Activated naive CD8-positive, alpha-beta T cell (primary cell): ENCODE measurements around the gene ZNF816.
"Not testable (repeated sequence)": the region's sequence is repeated elsewhere in the genome, so short reads cannot be mapped to it uniquely, and the experiment has no call there.

Experiments
- H3K27ac Mint-ChIP-seq: one replicate; pipeline ENCODE4 v1.8.0; 2021; ENCODE audit warnings: mixed read lengths
- H3K27me3 Mint-ChIP-seq: one replicate; pipeline ENCODE4 v1.8.0; 2021; ENCODE audit warnings: mixed read lengths
- H3K36me3 Mint-ChIP-seq: one replicate; pipeline ENCODE4 v1.8.0; 2021; ENCODE audit warnings: mixed read lengths
- H3K4me1 Mint-ChIP-seq: one replicate; pipeline ENCODE4 v1.8.0; 2021; ENCODE audit warnings: low read depth, mixed read lengths
- H3K4me3 Mint-ChIP-seq: one replicate; pipeline ENCODE4 v1.8.0; 2021; ENCODE audit warnings: mild to moderate bottlenecking, mixed read lengths
- H3K9me3 Mint-ChIP-seq: one replicate; pipeline ENCODE4 v1.8.0; 2021; ENCODE audit warnings: low read depth, mixed read lengths

Gene ZNF816

GRCh38 chr19:52990759-52991418 lies 28.2 kb upstream of the ZNF816 start:
- peaks cover 13% of the 10 kb centered on the region for H3K9me3 Mint-ChIP-seq
- H3K4me3 Mint-ChIP-seq, result no peak overlapping the region
- no peak overlapping the region for H3K27ac Mint-ChIP-seq
- peaks cover 40% of the 10 kb centered on the region for H3K36me3 Mint-ChIP-seq
- H3K27me3 Mint-ChIP-seq, result peaks cover 3% of the 10 kb centered on the region
- H3K4me1 Mint-ChIP-seq, result peaks cover 14% of the 10 kb centered on the region

GRCh38 chr19:52988506-52988905 lies 25.8 kb upstream of the ZNF816 start:
- Mint-ChIP-seq H3K4me3 (no peak overlapping the region), H3K9me3 (peaks cover 13% of the 10 kb centered on the region), H3K36me3 (peaks cover 50% of the 10 kb centered on the region), H3K4me1 (peaks cover 11% of the 10 kb centered on the region), H3K27ac (no peak overlapping the region), H3K27me3 (peaks cover 3% of the 10 kb centered on the region)

- Mint-ChIP-seq H3K36me3 (peaks cover 51% of the 10 kb centered on the region), H3K4me1 (peaks cover 5% of the 10 kb centered on the region), H3K27ac (no peak overlapping the region), H3K9me3 (peaks cover 13% of the 10 kb centered on the region), H3K27me3 (peaks cover 3% of the 10 kb centered on the region), H3K4me3 (no peak overlapping the region)
These were observed 24.5 kb upstream of the ZNF816 start for GRCh38 chr19:52987221-52987620.

GRCh38 chr19:52983167-52983566 lies 20.5 kb upstream of the ZNF816 start:
- not testable (repeated sequence) for H3K27ac Mint-ChIP-seq, H3K27me3 Mint-ChIP-seq, H3K4me3 Mint-ChIP-seq, H3K4me1 Mint-ChIP-seq
- peaks cover 22% of the 10 kb centered on the region for H3K9me3 Mint-ChIP-seq
- peaks cover 46% of the 10 kb centered on the region for H3K36me3 Mint-ChIP-seq

GRCh38 chr19:52981329-52981728 lies 18.6 kb upstream of the ZNF816 start:
- Mint-ChIP-seq H3K27ac (no peak overlapping the region), H3K4me1 (no peaks in the 10 kb centered on the region), H3K27me3 (no peaks in the 10 kb centered on the region), H3K4me3 (no peak overlapping the region), H3K36me3 (peaks cover 31% of the 10 kb centered on the region), H3K9me3 (peaks cover 9% of the 10 kb centered on the region)

GRCh38 chr19:52967772-52968171 lies 5.1 kb upstream of the ZNF816 start:
- H3K27me3 Mint-ChIP-seq, result no peaks in the 10 kb centered on the region
- no peak overlapping the region for H3K27ac Mint-ChIP-seq
- peaks cover 16% of the 10 kb centered on the region for H3K9me3 Mint-ChIP-seq
- H3K4me1 Mint-ChIP-seq, result peaks cover 12% of the 10 kb centered on the region
- H3K36me3 Mint-ChIP-seq, result peaks cover 38% of the 10 kb centered on the region
- H3K4me3 Mint-ChIP-seq, result no peak overlapping the region

- H3K27me3 Mint-ChIP-seq, result no peaks in the 10 kb centered on the region
- peak overlapping the region; percentile 93 for H3K4me3 Mint-ChIP-seq
- peak overlapping the region; percentile 87 for H3K27ac Mint-ChIP-seq
- H3K36me3 Mint-ChIP-seq, result peaks cover 27% of the 10 kb centered on the region
- peaks cover 25% of the 10 kb centered on the region for H3K4me1 Mint-ChIP-seq
- no peaks in the 10 kb centered on the region for H3K9me3 Mint-ChIP-seq
These were observed 552 bp upstream of the ZNF816 start for GRCh38 chr19:52963247-52963618.

GRCh38 chr19:52961981-52962380 lies 700 bp downstream of the ZNF816 start:
- Mint-ChIP-seq H3K9me3 (peaks cover 3% of the 10 kb centered on the region), H3K27ac (peak overlapping the region; percentile 87), H3K4me1 (peaks cover 25% of the 10 kb centered on the region), H3K27me3 (no peaks in the 10 kb centered on the region), H3K4me3 (peak overlapping the region; percentile 93), H3K36me3 (peaks cover 31% of the 10 kb centered on the region)

- Mint-ChIP-seq H3K9me3 (peaks cover 19% of the 10 kb centered on the region), H3K36me3 (peaks cover 50% of the 10 kb centered on the region), H3K4me1 (peaks cover 25% of the 10 kb centered on the region), H3K27me3 (no peaks in the 10 kb centered on the region), H3K4me3 (no peak overlapping the region), H3K27ac (no peak overlapping the region)
These were observed 2.9 kb downstream of the ZNF816 start for GRCh38 chr19:52959613-52960295.

- Mint-ChIP-seq H3K9me3 (peaks cover 22% of the 10 kb centered on the region), H3K4me1 (peaks cover 13% of the 10 kb centered on the region), H3K27ac (no peak overlapping the region)
These were observed 5.1 kb downstream of the ZNF816 start for GRCh38 chr19:52957591-52957990.

GRCh38 chr19:52956917-52957316 lies 5.8 kb downstream of the ZNF816 start:
- H3K9me3 Mint-ChIP-seq, result peaks cover 28% of the 10 kb centered on the region
- no peak overlapping the region for H3K4me3 Mint-ChIP-seq
- no peaks in the 10 kb centered on the region for H3K27me3 Mint-ChIP-seq
- H3K27ac Mint-ChIP-seq, result no peak overlapping the region
- H3K4me1 Mint-ChIP-seq, result peaks cover 9% of the 10 kb centered on the region
- H3K36me3 Mint-ChIP-seq, result peaks cover 68% of the 10 kb centered on the region

More at GRCh38 chr19:52957591-52957990, 5.1 kb downstream of the ZNF816 start:
- H3K27me3 Mint-ChIP-seq, result no peaks in the 10 kb centered on the region
- H3K4me3 Mint-ChIP-seq, result no peak overlapping the region
- H3K36me3 Mint-ChIP-seq, result peaks cover 61% of the 10 kb centered on the region

- H3K27ac Mint-ChIP-seq, result no peak overlapping the region
- peaks cover 50% of the 10 kb centered on the region for H3K36me3 Mint-ChIP-seq
- H3K4me1 Mint-ChIP-seq, result no peaks in the 10 kb centered on the region
- H3K9me3 Mint-ChIP-seq, result peaks cover 27% of the 10 kb centered on the region
- H3K4me3 Mint-ChIP-seq, result no peak overlapping the region
- H3K27me3 Mint-ChIP-seq, result no peaks in the 10 kb centered on the region
These were observed 13.3 kb downstream of the ZNF816 start for GRCh38 chr19:52949422-52949821.

GRCh38 chr19:52948025-52948770 lies 14.5 kb downstream of the ZNF816 start:
- Mint-ChIP-seq H3K27me3 (no peaks in the 10 kb centered on the region), H3K4me3 (no peak overlapping the region), H3K4me1 (no peaks in the 10 kb centered on the region), H3K27ac (no peak overlapping the region), H3K36me3 (peaks cover 47% of the 10 kb centered on the region), H3K9me3 (peaks cover 27% of the 10 kb centered on the region)

- peaks cover 21% of the 10 kb centered on the region for H3K9me3 Mint-ChIP-seq
These were observed 16.1 kb downstream of the ZNF816 start for GRCh38 chr19:52946322-52947310.

More at GRCh38 chr19:52946322-52947310, 16.1 kb downstream of the ZNF816 start:
- Mint-ChIP-seq H3K4me1 (peaks cover 7% of the 10 kb centered on the region), H3K27me3 (no peaks in the 10 kb centered on the region), H3K27ac (no peak overlapping the region), H3K36me3 (peaks cover 37% of the 10 kb centered on the region), H3K4me3 (no peak overlapping the region)
